GM23338 (cell line): ENCODE results near the gene AFF3. TPM values are rescaled to one million over a fixed set of nuclear protein-coding genes. Genes with fewer than 3 reads are reported as not detected.

ENCODE experiments used
- ATAC-seq: fragments of 200-7000 bp; cut with Tn5 transposase; 3 replicates; pipeline ENCODE4 v1.9.1; 2020
- DNase-seq: peaks from one replicate; pipeline ENCODE4 v3.0.0-alpha.2; 2015; ENCODE audit warnings: low spot score
- H2AFZ ChIP-seq: fragments of 200-600 bp; sonication (generic); 2 replicates; pipeline ENCODE4 v1.8.0; 2016; ENCODE audit warnings: antibody characterized with exemption, mild to moderate bottlenecking, moderate library complexity
- H3F3A ChIP-seq: fragments of 200-600 bp; sonication (generic); replicated peaks from 2 replicates; pipeline ENCODE4 v1.8.0; 2017; ENCODE audit warnings: antibody characterized with exemption, mixed run types, low read depth
- H3K27ac ChIP-seq: fragments of 200-600 bp; sonication (generic); 2 replicates; pipeline ENCODE4 v1.6.1; 2016; ENCODE audit warnings: low read depth
- H3K27me3 ChIP-seq: fragments of 200-600 bp; sonication (generic); 2 replicates; pipeline ENCODE4 v1.8.0; 2016; ENCODE audit warnings: mild to moderate bottlenecking, mixed run types, moderate library complexity; ENCODE audit not compliant: insufficient read depth
- H3K36me3 ChIP-seq: fragments of 200-600 bp; sonication (generic); 2 replicates; pipeline ENCODE4 v1.8.0; 2016; ENCODE audit warnings: mild to moderate bottlenecking; ENCODE audit not compliant: insufficient read depth
- H3K4me1 ChIP-seq: fragments of 200-600 bp; sonication (generic); 2 replicates; pipeline ENCODE4 v1.8.0; 2016; ENCODE audit warnings: mild to moderate bottlenecking, moderate library complexity; ENCODE audit not compliant: insufficient read depth
- H3K4me2 ChIP-seq: fragments of 200-600 bp; sonication (generic); 2 replicates; pipeline ENCODE4 v1.7.1; 2017; ENCODE audit warnings: mixed run types
- H3K4me3 ChIP-seq: fragments of 200-600 bp; sonication (generic); 2 replicates; pipeline ENCODE4 v1.6.1; 2016; ENCODE audit warnings: mixed run types
- H3K79me2 ChIP-seq: fragments of 200-600 bp; sonication (generic); replicated peaks from 2 replicates; pipeline ENCODE4 v1.8.0; 2017; ENCODE audit warnings: mild to moderate bottlenecking; ENCODE audit not compliant: insufficient read depth
- H3K9me2 ChIP-seq: fragments of 200-600 bp; sonication (generic); 2 replicates; pipeline ENCODE4 v1.8.0; 2017; ENCODE audit not compliant: insufficient read depth
- H4K20me1 ChIP-seq: fragments of 200-600 bp; sonication (generic); replicated peaks from 2 replicates; pipeline ENCODE4 v1.8.0; 2017; ENCODE audit warnings: mild to moderate bottlenecking; ENCODE audit not compliant: insufficient read depth
- H3K27ac Mint-ChIP-seq: 2 replicates; pipeline ENCODE4 v1.8.0; 2020; ENCODE audit warnings: inconsistent platforms, mild to moderate bottlenecking, moderate library complexity, mixed read lengths
- H3K27me3 Mint-ChIP-seq: 3 replicates; pipeline ENCODE4 v1.8.0; 2022; ENCODE audit warnings: low read depth, mild to moderate bottlenecking, moderate library complexity, mixed read lengths, inconsistent platforms; ENCODE audit not compliant: insufficient read depth, poor library complexity
- H3K36me3 Mint-ChIP-seq: 3 replicates; pipeline ENCODE4 v1.8.0; 2021; ENCODE audit warnings: low read depth, mild to moderate bottlenecking, inconsistent platforms, moderate library complexity, mixed read lengths
- H3K4me1 Mint-ChIP-seq: 3 replicates; pipeline ENCODE4 v1.8.0; 2020; ENCODE audit warnings: mild to moderate bottlenecking, inconsistent platforms, mixed read lengths
- H3K4me3 Mint-ChIP-seq: 3 replicates; pipeline ENCODE4 v1.8.0; 2021; ENCODE audit warnings: moderate library complexity, mild to moderate bottlenecking, inconsistent platforms, mixed read lengths
- H3K9me3 Mint-ChIP-seq: 3 replicates; pipeline ENCODE4 v1.8.0; 2020; ENCODE audit warnings: moderate library complexity, mild to moderate bottlenecking, inconsistent platforms, mixed read lengths
- CREB1 ChIP-seq: fragments of 250-450 bp; sonication (Bioruptor Pico); IDR thresholded peaks from 2 replicates; pipeline ENCODE4 v1.5.0; 2020; ENCODE audit warnings: low read depth, mild to moderate bottlenecking, moderate library complexity
- ETS1 ChIP-seq: IDR thresholded peaks from 2 replicates; pipeline ENCODE4 v1.6.1; 2016; ENCODE audit warnings: antibody characterized with exemption
- EZH2 ChIP-seq: fragments of 200-600 bp; sonication (generic); IDR thresholded peaks from one replicate; pipeline ENCODE4 v1.8.0; 2017; ENCODE audit warnings: antibody characterized with exemption, mild to moderate bottlenecking, low read depth; ENCODE audit not compliant: unreplicated experiment
- EZH2phosphoT487 ChIP-seq: fragments of 200-600 bp; sonication (generic); IDR thresholded peaks from one replicate; pipeline ENCODE4 v1.8.1; 2018; ENCODE audit warnings: antibody characterized with exemption; ENCODE audit not compliant: unreplicated experiment
- JUNB ChIP-seq: IDR thresholded peaks from one replicate; pipeline ENCODE4 v1.6.1; 2016; ENCODE audit warnings: antibody characterized with exemption; ENCODE audit not compliant: unreplicated experiment
- NANOG ChIP-seq: IDR thresholded peaks from 2 replicates; pipeline ENCODE4 v1.6.1; 2016; ENCODE audit warnings: antibody characterized with exemption, borderline replicate concordance
- POLR2AphosphoS5 ChIP-seq: IDR thresholded peaks from 2 replicates; pipeline ENCODE4 v1.6.1; 2016; ENCODE audit warnings: antibody characterized with exemption, low read depth
- REST ChIP-seq: IDR thresholded peaks from one replicate; pipeline ENCODE4 v1.6.1; 2018; ENCODE audit warnings: antibody characterized with exemption; ENCODE audit not compliant: unreplicated experiment
- STAT1 ChIP-seq: IDR thresholded peaks from one replicate; pipeline ENCODE4 v1.6.1; 2016; ENCODE audit warnings: antibody characterized with exemption; ENCODE audit not compliant: unreplicated experiment
- ZNF114 ChIP-seq: fragments of 250-450 bp; sonication (Bioruptor Pico); IDR thresholded peaks from 2 replicates; pipeline ENCODE4 v1.5.0; 2020; ENCODE audit warnings: mild to moderate bottlenecking, moderate library complexity
- ZNF331 ChIP-seq: fragments of 250-450 bp; sonication (Bioruptor Pico); IDR thresholded peaks from 2 replicates; pipeline ENCODE4 v1.5.0; 2020; ENCODE audit warnings: low read depth, mild to moderate bottlenecking, moderate library complexity
- ZNF462 ChIP-seq: fragments of 250-450 bp; sonication (Bioruptor Pico); IDR thresholded peaks from 2 replicates; pipeline ENCODE4 v1.5.0; 2020; ENCODE audit warnings: mild to moderate bottlenecking, moderate library complexity
- polyA plus RNA-seq: library from polyadenylated mRNA; unstranded; fragments of >200 nt; fragmentation: Nextera tagmentation; extraction: Ambion mirVana; gene quantifications from 2 replicates; pipeline ENCODE4 v1.2.1, GENCODE V29; 2016
- total RNA-seq: library from RNA; depleted of rRNA; stranded (reverse); fragments of >200 nt; shearing (Covaris generic); gene quantifications from 2 replicates; pipeline ENCODE4 v1.2.3, GENCODE V29; 2014
- TF ChIP-seq, protein P1 (sequence below), 2 experiments: fragments of 200-600 bp in 1 of 2; sonication (generic) in 1 of 2; conservative IDR thresholded peaks; 2 replicates each; pipeline versions ENCODE4 v1.5.1 to v1.6.1; 2016 to 2017; ENCODE audit warnings: antibody characterized with exemption in 2 of 2, low read depth in 2 of 2, mild to moderate bottlenecking in 2 of 2, moderate library complexity in 1 of 2

The AFF3 gene
- total and polyA plus RNA-seq, 2 experiments from 2014 or later: 0.73 to 1.4 TPM

DNA sequence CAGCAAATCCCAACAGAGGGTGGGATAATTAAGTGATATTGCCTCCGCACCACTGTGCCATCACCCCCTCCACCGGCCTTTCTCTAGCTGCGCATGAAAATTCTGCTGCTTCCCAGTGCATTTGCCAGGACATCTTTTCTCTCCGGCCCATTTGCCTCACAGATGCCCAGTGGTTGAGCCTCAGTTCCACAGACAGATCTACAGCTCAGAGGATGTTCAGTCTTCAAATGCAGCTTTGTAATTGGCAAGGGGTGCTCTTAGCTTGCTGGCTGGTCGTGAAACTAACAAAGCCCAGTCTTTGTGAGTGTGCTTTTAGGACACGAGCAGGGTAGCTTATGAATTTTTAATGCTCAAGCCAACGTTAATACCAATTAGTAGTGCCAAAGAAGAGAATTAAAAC is 399.2 kb downstream of the AFF3 start:
- Histone ChIP-seq H3K4me3 (no peak overlapping the region), H3K4me2 (no peak overlapping the region), H3K36me3 (no peaks in the 10 kb centered on the region), H4K20me1 (no peaks in the 10 kb centered on the region), H3K9me2 (no peaks in the 10 kb centered on the region), H3K79me2 (no peaks in the 10 kb centered on the region), H2AFZ (no peak overlapping the region), H3F3A (no peaks in the 10 kb centered on the region), H3K27ac (no peak overlapping the region), H3K4me1 (peaks cover 9% of the 10 kb centered on the region; the same call in 1 of the 2 replicates), H3K27me3 (no peaks in the 10 kb centered on the region)
- Mint-ChIP-seq H3K27me3 (no peaks in the 10 kb centered on the region), H3K9me3 (no peaks in the 10 kb centered on the region), H3K27ac (no peak overlapping the region), H3K4me1 (peaks cover 10% of the 10 kb centered on the region), H3K4me3 (no peak overlapping the region), H3K36me3 (no peaks in the 10 kb centered on the region)
- no peak for ATAC-seq
- DNase-seq: no peak
- TF ChIP-seq STAT1 (no peak), ETS1 (no peak), EZH2 (no peak), ZNF331 (CRISPR knock-in tag) (no peak), CREB1 (CRISPR knock-in tag) (no peak), ZNF462 (no peak), POLR2AphosphoS5 (no peak), NANOG (no peak), EZH2phosphoT487 (no peak), REST (no peak), JUNB (no peak), ZNF114 (CRISPR knock-in tag) (no peak)
- TF ChIP-seq, protein P1, sequence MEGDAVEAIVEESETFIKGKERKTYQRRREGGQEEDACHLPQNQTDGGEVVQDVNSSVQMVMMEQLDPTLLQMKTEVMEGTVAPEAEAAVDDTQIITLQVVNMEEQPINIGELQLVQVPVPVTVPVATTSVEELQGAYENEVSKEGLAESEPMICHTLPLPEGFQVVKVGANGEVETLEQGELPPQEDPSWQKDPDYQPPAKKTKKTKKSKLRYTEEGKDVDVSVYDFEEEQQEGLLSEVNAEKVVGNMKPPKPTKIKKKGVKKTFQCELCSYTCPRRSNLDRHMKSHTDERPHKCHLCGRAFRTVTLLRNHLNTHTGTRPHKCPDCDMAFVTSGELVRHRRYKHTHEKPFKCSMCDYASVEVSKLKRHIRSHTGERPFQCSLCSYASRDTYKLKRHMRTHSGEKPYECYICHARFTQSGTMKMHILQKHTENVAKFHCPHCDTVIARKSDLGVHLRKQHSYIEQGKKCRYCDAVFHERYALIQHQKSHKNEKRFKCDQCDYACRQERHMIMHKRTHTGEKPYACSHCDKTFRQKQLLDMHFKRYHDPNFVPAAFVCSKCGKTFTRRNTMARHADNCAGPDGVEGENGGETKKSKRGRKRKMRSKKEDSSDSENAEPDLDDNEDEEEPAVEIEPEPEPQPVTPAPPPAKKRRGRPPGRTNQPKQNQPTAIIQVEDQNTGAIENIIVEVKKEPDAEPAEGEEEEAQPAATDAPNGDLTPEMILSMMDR (conservative IDR thresholded peaks at IDR 0.05; ENCODE audit: low read depth in 2 of 2): no peak
